ENCODE data around the gene CPOX.

GRCh38 chr3:98532709-98533571, 60.5 kb downstream of the CPOX start:
- TF ChIP-seq EP300 (IDR thresholded peaks at IDR 0.05; ENCODE audit: borderline replicate concordance) (no peak), MAX (IDR thresholded peaks at IDR 0.05) (no peak), TEAD4 (IDR thresholded peaks at IDR 0.05) (no peak), TCF12 (IDR thresholded peaks at IDR 0.05; ENCODE audit: low read depth) (no peak), RAD21 (IDR thresholded peaks at IDR 0.05; ENCODE audit: low read depth) (no peak), FOXM1 (IDR thresholded peaks at IDR 0.05; ENCODE audit: borderline replicate concordance, low read depth) (no peak)
